GM18870 (cell line): Measurements from ENCODE around the gene RGCC.
"Not testable (repeated sequence)": the region's sequence is repeated elsewhere in the genome, so short reads cannot be mapped to it uniquely, and the experiment has no call there.

Source experiments
- ATAC-seq: cut with Tn5 transposase; IDR thresholded peaks from one replicate; pipeline ENCODE4 v1.9.1; 2021; ENCODE audit warnings: moderate library complexity; ENCODE audit not compliant: unreplicated experiment

Gene RGCC, protein sequence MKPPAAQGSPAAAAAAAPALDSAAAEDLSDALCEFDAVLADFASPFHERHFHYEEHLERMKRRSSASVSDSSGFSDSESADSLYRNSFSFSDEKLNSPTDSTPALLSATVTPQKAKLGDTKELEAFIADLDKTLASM

DNA sequence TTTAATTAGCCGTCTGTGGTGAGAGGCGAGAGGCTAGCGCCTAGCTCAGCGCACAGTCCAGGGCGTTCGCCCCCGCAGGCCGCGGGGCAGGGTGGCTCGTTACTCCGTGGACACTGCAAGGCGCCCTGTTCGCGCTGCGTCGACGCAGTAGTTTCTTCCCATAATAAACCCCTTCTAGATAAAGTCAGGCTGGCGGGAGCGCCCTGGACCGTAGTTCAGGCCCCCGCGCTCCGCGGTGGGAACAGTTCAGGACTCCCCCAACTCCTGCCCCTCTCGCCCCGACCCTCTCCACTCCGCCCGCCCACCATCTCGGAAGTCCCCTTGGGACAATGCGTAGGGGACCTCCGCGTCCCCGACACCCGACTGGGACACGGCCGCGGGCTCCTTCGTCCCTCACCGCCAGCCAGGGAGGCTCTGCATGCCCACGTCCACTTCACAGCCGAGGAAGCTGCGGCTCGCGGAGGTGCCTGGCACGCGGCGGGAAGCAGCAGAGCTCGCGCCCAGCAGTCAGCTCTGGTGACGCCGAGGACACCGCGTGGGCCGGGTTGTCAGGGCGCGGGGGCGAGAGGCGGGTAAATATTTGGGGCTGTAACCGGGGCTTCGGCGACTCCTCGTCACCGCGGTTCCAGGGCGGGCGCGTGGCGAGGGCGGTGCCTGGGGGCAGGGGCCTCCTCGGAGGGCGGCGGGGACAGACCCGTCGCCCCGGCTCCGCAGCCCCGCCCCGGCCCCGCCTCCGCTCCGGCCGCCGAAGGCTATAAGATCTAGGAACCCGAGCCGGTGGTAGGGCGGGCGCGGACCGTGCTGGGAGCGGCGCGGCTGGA is at the start of gene RGCC:
Gene RGCC (plus strand): TSS at position 783 of the 821 bp plus-strand sequence. CDS start 158 bp downstream, outside the sequence.
- no peak for ATAC-seq

DNA sequence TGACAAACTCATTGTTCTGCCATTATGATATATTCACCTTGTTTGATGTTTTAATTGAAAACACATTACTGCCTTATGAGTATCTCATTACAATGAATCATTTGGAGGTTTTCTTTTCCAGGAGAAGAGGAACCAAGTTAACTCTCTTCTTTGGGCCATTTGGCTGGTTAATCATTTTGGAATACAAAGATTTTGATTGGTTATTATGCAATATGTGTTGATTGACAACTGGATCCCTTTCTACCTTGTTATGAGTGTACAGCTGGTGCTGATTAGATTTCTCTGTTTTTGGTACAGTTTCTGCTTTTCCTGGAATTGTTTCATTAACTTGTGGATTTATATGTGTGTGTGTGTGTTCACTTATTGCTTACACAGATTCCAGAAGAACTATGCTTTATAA is 49.2 kb upstream of the RGCC start:
- no peak for ATAC-seq

DNA sequence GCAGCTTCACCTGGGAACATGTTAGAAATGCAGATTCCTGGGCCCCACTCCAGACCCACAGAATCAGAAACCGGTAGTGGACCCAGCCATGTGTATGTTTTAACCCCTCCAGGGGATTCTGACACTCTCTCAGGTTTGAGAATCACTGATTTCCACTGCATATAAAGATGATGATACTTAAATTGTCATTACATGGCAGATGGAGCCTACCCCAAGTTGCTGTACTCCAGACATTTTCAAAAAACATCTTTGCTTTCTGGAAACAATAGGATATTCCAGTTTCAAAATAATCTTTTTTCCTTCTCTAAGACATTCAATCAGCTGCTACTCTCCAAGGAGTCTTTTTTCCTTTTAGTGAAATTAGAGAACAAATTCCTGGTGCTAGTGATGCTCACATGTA is 48.6 kb upstream of the RGCC start:
- no peak for ATAC-seq

DNA sequence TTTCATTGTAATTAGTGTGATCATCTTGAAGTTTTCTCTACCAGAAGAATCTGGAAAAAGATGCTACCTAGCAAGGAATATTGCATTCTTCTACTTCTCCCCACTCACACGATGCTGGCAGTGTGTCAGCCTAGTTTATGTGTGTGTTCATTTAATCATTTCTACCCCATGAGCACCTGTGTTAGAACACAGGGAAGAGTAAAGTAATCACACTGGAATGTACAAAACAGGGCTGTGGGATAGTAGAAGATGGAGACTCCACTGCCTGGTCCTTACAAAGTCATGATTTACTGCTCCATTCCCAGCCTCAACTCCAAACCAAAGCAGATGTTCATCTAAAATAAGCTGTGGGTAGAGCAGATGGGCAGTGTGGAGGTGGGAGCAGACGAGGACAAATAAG is 47.7 kb upstream of the RGCC start:
- no peak for ATAC-seq

DNA sequence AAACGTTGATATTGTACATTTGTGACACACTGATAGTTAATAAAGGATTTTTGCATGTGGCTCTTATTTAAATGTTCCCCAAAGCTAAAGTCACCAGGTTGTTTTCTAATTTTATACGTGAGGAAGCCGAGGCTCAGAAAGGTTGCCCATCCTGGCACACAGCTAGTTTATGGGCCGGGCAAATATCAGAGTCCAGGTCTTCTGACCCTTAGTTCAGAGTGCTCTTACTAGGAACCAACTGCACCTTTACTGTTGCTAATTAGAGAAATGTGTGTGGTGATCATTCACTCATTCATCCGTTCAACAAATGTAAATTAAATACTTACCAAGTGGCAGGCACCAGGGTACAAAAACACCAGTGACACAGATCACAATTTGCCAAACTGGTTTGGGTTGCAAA is 46.3 kb upstream of the RGCC start:
- no peak for ATAC-seq

DNA sequence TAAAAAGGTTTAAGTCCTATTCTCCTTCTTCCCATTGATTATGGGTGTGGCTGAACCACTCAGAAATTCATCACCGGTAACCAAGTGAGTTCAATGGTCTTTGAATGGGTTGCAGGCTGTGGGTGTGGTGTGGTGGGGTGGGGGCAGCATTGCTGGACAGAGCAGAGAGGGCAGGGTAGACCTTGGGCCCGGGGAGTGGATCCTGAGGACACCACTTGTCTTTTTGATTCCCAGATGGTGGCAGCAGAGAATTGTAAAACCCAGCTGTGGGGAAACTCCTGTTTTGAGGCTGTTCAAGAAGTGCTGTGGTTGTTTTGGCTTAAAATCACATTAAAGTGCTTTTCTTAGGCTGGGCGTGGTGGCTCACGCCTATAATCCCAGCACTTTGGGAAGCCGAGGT is 45.8 kb upstream of the RGCC start:
- ATAC-seq: no peak

DNA sequence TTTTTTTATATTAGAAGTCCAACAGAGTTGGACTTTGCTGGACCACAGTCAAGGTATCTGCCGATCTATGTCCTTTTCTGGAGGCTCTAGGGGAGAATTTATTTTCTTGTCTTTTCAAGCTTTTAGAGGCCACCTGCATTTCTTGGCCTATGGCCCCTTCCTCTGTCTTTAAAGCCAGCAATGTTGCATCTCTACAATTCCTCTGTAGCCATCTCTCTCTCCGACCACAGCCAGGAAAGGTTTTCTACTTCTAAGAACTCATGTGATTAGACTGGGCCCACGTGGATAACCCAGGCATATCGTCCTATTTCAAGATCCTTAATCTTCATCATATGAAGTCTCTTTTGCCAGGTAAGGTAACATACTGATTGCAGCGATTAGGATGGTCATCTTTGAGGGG is 43.5 kb upstream of the RGCC start:
- no peak for ATAC-seq

DNA sequence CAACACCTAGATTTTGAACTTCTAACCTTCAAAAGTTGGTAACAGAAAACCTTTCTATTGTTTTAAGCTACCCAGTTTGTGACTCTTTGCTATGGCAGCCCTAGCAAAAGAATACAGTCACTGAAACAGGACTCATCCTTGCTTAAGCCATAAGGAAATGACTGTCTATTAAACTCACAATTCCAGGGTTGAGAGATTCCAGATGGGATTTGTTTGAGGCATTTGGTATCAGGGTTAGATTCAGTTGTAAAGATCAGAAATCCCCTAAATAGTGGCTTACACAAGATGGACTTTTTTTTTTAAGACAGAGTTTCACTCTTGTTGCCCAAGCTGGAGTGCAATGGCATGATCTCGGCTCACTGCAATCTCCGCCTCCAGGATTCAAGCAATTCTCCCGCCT is 41.1 kb upstream of the RGCC start:
- no peak for ATAC-seq

DNA sequence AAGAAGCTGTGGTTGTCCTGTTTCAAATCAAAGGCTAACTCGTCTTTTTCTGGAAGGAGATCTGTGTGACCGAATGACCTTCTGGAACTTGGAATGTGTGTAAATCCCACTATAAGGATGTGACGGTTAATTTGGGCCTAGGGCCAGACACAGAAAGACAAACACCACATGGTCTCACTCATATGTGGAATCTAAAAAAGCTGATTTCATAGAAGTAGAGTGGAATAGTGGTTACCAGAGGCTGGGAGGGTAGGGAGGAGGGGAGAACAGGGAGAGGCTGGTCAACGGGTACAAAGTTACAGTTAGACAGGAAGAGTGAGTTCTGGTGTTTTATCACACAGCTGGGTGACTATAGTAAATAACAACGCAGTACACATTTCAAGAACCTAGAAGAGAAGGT is 39.3 kb upstream of the RGCC start:
- no peak for ATAC-seq

DNA sequence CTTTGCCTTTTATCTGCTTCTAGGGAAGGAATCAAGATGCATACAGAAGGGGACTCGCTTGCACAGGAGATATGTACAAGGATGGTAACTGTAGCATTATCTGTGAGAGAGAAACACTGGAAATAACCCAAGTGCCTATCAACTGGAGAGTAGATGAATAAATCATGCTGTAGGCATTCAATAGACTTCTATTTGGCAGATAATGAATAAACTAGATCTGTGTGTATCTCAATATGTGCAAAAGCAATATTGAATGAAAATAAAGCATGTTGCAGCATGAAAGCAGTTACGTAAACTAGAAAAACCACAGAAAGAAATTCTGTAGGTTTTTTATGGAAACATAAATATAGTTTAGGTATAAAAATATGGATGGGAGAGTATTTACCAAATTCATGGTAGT is 38.6 kb upstream of the RGCC start:
- ATAC-seq: no peak

DNA sequence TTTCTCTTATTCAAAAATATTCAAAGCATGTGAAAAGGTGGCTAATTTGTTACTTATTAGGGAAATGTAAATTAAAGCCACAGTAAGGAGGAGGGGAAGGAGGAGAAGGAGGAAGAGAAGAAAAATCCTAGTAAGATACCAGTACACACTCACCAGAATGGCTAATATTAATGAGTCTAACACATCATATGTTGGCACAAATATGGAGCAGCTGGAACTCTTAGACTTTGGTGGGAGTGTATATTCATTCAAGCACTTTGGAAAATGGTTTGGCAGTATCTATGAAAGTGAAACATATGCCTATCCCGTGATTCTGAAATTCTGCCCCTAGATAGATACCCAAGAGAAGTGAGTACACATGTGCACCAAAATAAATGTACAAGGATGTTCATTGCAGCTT is 38.1 kb upstream of the RGCC start:
- ATAC-seq: no peak

DNA sequence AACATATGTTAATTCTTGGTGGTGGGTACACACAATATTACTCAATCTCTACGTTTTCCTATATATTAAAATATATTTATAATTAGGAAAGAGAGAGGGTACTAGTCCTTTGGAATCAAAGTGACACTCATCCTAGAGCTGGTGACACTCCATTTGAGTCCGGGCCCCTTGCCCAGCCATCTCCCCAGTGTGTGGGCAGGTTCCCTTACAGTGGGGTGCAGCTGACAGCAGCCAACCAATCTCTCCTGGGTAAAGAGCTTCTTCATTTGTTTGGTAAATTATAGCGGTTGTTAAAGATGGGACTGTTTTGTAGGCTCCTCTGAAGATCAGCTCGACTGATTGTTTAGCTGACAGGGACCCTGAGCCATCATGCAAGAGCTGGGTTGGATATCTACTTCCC is 37.2 kb upstream of the RGCC start:
- ATAC-seq: no peak

DNA sequence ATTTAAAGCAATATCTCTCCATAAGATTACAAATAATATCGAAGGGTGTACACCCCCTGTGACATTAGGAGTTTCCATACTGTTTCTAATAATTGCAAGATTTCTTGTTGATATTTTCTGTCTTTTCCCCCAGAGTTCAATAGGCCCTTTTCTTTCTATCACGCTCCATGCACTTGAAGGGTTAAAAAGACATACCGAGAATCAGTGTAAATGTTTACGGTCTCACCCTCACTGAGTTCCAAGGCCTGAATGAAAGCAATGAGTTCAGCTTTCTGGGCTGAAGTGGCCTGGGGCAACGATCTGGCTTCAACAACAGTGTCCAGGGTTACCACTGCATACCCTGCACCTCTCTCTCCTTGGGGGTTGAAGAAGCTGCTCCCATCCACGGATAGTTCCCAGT is 36.0 kb upstream of the RGCC start:
- ATAC-seq: not testable (repeated sequence)

DNA sequence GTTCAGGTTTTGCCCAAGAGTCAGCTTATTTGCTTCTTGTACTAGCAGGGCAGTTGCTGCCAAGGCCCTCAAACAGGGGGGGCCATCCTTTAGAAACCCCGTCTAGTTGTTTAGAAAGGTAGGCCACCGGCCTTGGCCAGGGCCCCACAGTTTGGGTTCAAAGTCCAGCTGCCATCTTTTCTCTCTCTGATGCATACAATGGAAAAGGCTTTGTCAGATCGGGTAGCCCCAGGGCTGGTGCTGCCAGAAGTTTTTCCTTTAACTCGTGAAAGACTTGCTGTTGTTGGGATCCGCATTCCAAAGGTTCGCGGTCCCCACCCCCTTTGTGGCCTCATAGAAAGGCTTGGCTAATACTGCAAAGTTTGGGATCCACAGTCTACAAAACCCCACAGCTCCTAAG is 35.4 kb upstream of the RGCC start:
- not testable (repeated sequence) for ATAC-seq

DNA sequence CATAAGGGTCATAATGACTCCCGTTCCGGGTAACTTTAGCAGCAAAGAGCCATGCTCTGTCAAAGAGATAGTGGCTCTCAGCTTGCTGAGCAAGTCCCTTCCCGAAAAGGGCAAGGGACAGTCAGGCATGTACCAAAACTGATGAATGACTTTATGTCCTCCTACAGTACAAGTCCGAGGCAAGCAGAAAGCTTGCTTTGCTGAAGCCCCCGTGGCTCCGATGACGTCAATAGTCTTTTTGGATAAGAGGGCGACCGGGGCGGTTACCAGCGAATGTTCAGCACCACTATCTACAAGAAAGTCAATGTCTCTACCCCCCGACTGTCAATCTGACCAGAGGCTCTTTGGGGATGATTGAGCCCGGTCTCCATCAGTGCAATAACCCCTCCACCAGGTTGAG is 34.1 kb upstream of the RGCC start:
- not testable (repeated sequence) for ATAC-seq

DNA sequence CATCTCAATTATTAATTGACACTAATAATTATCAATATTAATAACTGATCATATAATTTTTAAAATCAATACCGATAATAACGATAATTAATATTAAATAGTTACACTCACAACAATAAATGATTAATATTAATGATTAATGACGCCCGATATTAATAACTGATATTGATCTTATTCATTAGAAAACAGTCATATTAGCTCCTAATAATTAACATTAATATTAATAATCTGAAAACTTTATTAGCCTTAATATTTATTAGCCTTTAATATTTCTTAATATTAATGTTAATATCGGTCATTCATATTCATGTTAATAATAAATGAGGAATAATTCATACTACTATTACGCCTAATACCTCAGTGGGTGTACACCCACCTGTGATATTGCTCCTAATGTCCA is 32.7 kb upstream of the RGCC start:
- not testable (repeated sequence) for ATAC-seq

DNA sequence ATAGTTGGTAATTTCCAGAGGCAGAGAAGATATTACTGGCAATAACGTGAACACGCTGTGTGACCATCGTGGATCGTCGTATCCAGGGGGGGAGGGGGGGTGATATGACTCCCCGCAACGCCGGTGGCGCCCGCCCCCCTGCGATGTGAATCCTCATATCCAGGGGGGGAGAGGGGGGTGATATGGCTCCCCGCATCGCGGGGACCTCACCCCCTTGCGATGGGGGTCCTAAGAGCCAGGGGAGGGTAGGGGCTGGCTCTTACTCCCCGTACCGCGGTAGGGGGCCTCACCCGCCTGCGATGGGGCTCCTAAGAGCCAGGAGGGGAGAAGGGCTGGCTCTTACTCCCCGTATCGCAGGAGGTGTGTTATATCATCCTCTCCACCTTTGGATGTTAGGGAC is 31.3 kb upstream of the RGCC start:
- ATAC-seq: no peak

DNA sequence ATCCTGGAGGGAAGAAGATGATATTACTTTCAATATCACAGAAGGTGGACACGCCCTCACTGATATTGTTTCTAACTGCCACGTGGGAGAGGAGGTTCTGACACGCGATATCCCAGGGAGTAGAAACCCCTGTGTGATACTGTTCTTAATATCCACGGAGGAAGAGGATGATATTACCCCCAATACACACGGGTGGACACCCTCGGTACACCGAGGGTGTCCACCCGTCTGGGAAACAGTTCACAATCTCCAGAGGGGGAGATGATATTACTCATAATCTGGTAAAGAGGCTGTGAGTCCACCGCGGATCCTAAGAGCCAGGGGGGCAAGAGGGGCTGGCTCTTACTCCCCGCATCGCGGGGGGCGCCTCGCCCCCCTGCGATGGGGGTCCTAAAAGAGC is 29.7 kb upstream of the RGCC start:
- ATAC-seq: no peak

DNA sequence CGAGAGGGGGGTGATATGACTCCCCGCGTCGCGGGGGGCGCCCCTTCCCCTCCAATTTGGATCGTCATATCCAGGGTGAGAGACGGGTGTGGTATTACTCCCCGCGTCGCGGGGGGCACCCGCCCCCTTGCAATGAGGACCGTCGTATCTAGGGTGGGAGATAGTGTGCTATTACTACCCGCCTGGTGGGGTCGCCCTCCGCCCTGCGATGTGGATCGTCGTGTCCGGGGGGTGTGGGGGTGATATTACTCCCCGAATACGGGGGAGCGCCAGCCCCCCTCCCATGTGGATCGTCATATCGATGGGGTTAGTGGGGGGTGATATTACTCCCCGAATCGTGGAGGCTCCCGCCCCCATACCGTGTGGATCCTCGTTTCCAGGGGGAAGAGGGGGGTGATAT is 29.2 kb upstream of the RGCC start:
- no peak for ATAC-seq

DNA sequence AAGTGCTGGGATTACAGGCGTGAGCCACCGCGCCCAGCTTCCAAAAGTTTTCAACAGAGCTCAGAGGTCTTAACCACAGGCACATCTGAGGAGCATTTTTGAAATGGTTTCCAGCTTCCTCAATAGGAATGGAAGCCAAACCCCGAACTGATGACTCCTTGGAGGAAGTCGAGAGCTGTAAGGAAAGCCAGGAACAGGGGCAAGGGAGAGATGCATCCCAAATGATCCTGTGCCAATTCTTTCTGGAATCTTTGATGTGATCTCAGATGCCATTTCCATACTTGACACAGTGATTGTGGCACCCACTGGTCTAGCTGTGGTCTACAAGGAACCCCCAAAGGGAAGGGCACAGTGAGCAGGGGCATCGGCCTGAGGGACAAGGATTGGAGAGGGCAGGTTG is 23.3 kb upstream of the RGCC start:
- not testable (repeated sequence) for ATAC-seq

DNA sequence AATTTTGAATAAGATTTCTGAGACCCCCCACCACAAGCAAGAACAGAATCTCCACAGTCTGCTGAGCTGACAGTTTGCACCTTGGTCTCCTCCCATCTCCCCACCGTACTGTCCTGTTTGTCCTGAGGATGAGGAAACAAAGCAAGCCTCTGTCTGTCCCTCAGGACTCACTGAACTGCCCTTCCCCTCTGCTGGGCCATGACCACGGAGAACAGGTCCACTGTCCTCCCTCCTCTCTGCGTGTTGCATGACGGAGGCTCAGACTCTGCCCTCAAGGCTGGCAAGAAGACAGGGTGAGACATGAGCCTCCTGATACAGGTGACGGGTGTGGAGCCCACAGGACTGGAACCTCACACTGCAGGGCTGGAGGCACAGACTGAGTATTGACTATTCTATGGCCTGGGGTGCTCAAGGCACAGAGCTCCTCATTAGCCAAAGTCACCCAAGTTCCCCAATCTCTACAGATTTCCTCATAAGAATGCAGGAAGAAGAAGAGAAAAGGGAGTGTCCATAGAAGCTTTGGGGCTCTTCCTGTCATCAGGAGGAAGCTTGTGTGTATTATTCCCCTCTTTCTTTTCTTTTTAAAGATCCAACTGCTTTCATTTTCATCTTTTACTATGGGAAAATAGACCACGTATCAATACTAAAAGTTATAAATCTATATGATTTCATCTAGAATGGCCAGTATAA is 22.4 kb upstream of the RGCC start:
- no peak for ATAC-seq

DNA sequence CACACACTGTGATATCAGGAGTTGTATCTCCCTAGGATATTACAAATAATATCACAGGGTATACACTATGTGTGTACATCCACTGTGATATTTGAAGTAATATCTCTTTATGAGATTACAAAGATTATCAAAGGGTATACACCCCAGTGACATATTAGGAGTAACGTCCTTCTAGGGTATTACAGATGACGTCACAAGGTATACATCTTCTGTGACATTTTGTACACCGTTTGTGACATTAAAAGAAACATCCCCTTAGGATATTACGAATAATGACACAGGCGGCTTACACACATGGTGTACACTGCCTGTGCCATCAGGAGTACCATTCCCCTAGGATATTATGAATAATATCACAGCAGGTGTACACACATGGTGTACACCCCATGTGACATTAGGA is 13.4 kb upstream of the RGCC start:
- no peak for ATAC-seq
